ENCODE measurements around the gene RFWD3.

GRCh38 chr16:74633686-74634085, 33.0 kb downstream of the RFWD3 start:
- TF ChIP-seq, protein P1, sequence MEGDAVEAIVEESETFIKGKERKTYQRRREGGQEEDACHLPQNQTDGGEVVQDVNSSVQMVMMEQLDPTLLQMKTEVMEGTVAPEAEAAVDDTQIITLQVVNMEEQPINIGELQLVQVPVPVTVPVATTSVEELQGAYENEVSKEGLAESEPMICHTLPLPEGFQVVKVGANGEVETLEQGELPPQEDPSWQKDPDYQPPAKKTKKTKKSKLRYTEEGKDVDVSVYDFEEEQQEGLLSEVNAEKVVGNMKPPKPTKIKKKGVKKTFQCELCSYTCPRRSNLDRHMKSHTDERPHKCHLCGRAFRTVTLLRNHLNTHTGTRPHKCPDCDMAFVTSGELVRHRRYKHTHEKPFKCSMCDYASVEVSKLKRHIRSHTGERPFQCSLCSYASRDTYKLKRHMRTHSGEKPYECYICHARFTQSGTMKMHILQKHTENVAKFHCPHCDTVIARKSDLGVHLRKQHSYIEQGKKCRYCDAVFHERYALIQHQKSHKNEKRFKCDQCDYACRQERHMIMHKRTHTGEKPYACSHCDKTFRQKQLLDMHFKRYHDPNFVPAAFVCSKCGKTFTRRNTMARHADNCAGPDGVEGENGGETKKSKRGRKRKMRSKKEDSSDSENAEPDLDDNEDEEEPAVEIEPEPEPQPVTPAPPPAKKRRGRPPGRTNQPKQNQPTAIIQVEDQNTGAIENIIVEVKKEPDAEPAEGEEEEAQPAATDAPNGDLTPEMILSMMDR (IDR thresholded peaks at IDR 0.05) = no peak
- no peak for TF ChIP-seq POLR2A (IDR thresholded peaks at IDR 0.05)
- TF ChIP-seq EP300 (IDR thresholded peaks at IDR 0.05) = no peak
